NT2/D1 (cell line): ENCODE measurements around the gene UBL4A.

Source experiments
- SUZ12 ChIP-seq: IDR thresholded peaks from 2 replicates; pipeline ENCODE4 v1.6.1; 2011; ENCODE audit not compliant: insufficient read length, insufficient read depth; ENCODE audit errors: extremely low read depth
- YY1 ChIP-seq: IDR thresholded peaks from 2 replicates; pipeline ENCODE4 v1.6.1; 2011; ENCODE audit not compliant: insufficient read length, insufficient read depth
- ZNF274 ChIP-seq: IDR thresholded peaks from 2 replicates; pipeline ENCODE4 v1.6.1; 2011; ENCODE audit warnings: mild to moderate bottlenecking, low read depth, low read length

DNA sequence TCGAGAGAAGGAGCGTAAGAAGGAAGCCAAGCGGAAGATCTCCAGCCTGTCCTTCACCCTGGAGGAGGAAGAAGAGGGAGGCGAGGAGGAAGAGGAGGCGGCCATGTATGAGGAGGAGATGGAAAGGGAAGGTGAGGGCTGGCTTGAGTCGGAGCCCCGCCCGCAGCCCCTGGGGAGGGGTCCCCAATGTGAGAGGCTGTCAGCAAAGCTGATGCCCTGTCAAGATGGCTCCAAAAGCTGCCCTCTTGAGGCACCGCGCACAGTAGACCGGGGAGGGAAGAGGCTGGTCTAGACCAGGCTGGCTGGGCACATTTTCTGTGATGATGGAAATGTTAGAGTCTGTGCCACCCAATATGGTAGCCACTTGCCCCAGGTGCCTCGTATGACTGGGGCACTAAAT, 40.0 kb downstream of the UBL4A start:
- TF ChIP-seq ZNF274 (no peak), YY1 (no peak), SUZ12 (no peak)
